HepG2 (cell line): ENCODE data around the gene GLT1D1. TPM values are rescaled to one million over a fixed set of nuclear protein-coding genes. Genes with fewer than 3 reads are reported as not detected.

Experiments used
- ATAC-seq: fragments of 200-7000 bp; cut with Tn5 transposase; 3 replicates; pipeline ENCODE4 v1.9.1; 2020; ENCODE audit warnings: mild to moderate bottlenecking, moderate library complexity
- BruUV-seq: library from RNA; stranded (reverse); fragments of 400-500 nt; replicated peaks from 2 replicates; lab custom pipeline; 2021; lab: Mats Ljungman, UMichigan
- CTCF ChIA-PET: fragments of 300-600 bp; formaldehyde crosslinking; extraction: SDS; loops from one replicate; lab custom pipeline; 2021; ENCODE audit warnings: low total read pairs, inconsistent platforms, low intra/inter-chr PET ratio; lab: Yijun Ruan, JAX
- POLR2A ChIA-PET: fragments of 350-600 bp; sonication (Branson Sonifier 250); formaldehyde crosslinking; loops from one replicate; lab custom pipeline; 2020; ENCODE audit warnings: antibody characterized with exemption, inconsistent platforms; lab: Yijun Ruan, JAX
- DNase-seq: peaks from one replicate; pipeline ENCODE4 v3.0.0-alpha.2; 2015; ENCODE audit warnings: low spot score
- FAIRE-seq: peaks from 3 replicates; lab custom pipeline; 2011; peaks lifted over from hg19 to GRCh38; lab: Jason Lieb, UNC
- H2AFZ ChIP-seq: one replicate; pipeline ENCODE4 v1.6.1; 2011; ENCODE audit warnings: low read length, inconsistent platforms
- H3K27ac ChIP-seq: fragments of 300-600 bp; 3 replicates; pipeline ENCODE4 v1.8.0; 2011; ENCODE audit warnings: mixed run types, mild to moderate bottlenecking, mixed read lengths, low read length, inconsistent platforms; ENCODE audit not compliant: insufficient read depth; ENCODE audit errors: extremely low read length
- H3K27me3 ChIP-seq, 2 experiments: fragments of 200-600 bp in 1 of 2; 2 replicates in 1 of 2; 3 replicates in 1 of 2; pipeline versions ENCODE4 v1.6.0 to v1.8.0; 2011; ENCODE audit warnings: low read length in 2 of 2, mild to moderate bottlenecking in 2 of 2, moderate library complexity in 2 of 2, inconsistent platforms in 1 of 2; ENCODE audit not compliant: insufficient read depth in 2 of 2, control insufficient read depth in 1 of 2
- H3K36me3 ChIP-seq, 2 experiments: fragments of 200-600 bp in 1 of 2; replicated peaks in 1 of 2; 2 replicates in 1 of 2; 3 replicates in 1 of 2; pipeline versions ENCODE4 v1.5.1 to v1.8.0; 2011; ENCODE audit warnings: low read length in 2 of 2, inconsistent platforms in 1 of 2; ENCODE audit not compliant: insufficient read depth in 2 of 2, control insufficient read depth in 1 of 2
- H3K4me1 ChIP-seq: 2 replicates; pipeline ENCODE4 v1.5.1; 2012; ENCODE audit warnings: low read length, inconsistent platforms; ENCODE audit not compliant: insufficient read depth
- H3K4me2 ChIP-seq: 2 replicates; pipeline ENCODE4 v1.6.0; 2011; ENCODE audit warnings: low read depth, low read length, inconsistent platforms
- H3K4me3 ChIP-seq, 3 experiments: fragments of 200-600 bp in 1 of 3; sonication (generic), shearing (Covaris generic) in 1 of 3; replicated peaks in 1 of 3; 2 replicates each; pipeline ENCODE4 v1.5.1; 2011 to 2016; ENCODE audit warnings: low read length in 3 of 3, inconsistent platforms in 2 of 3, low read depth in 2 of 3, mild to moderate bottlenecking in 2 of 3, control low read depth in 1 of 3, mixed read lengths in 1 of 3; ENCODE audit not compliant: insufficient read depth in 1 of 3
- H3K79me2 ChIP-seq: one replicate; pipeline ENCODE4 v1.6.1; 2011; ENCODE audit warnings: low read length, inconsistent platforms; ENCODE audit not compliant: insufficient read depth
- H3K9ac ChIP-seq: 2 replicates; pipeline ENCODE4 v1.6.0; 2011; ENCODE audit warnings: mild to moderate bottlenecking, low read depth, low read length, inconsistent platforms; ENCODE audit not compliant: insufficient read depth
- H3K9me3 ChIP-seq: 2 replicates; pipeline ENCODE4 v1.5.1; 2012; ENCODE audit warnings: mild to moderate bottlenecking, low read length
- H4K20me1 ChIP-seq: 2 replicates; pipeline ENCODE4 v1.6.0; 2011; ENCODE audit warnings: inconsistent platforms, mild to moderate bottlenecking, low read length, moderate library complexity; ENCODE audit not compliant: insufficient read depth
- ATAD3A ChIP-seq: sonication (generic); formaldehyde crosslinking; IDR thresholded peaks from 2 replicates; pipeline ENCODE4 v1.4.0; 2020; ENCODE audit warnings: missing genetic modification reagents
- BRCA1 ChIP-seq: sonication (generic); formaldehyde crosslinking; IDR thresholded peaks from 2 replicates; pipeline ENCODE4 v1.4.0; 2020; ENCODE audit warnings: missing genetic modification reagents
- EEA1 ChIP-seq: sonication (generic); formaldehyde crosslinking; IDR thresholded peaks from 2 replicates; pipeline ENCODE4 v1.5.1; 2020; ENCODE audit warnings: mild to moderate bottlenecking, missing genetic modification reagents, borderline replicate concordance
- IKZF4 ChIP-seq: sonication (generic); formaldehyde crosslinking; IDR thresholded peaks from 2 replicates; pipeline ENCODE4 v1.5.1; 2020; ENCODE audit warnings: borderline replicate concordance, mild to moderate bottlenecking, low read depth, missing genetic modification reagents; ENCODE audit errors: not compliant biosample characterization
- KAT7 ChIP-seq: IDR thresholded peaks from 2 replicates; pipeline ENCODE4 v1.6.1; 2018; ENCODE audit warnings: borderline replicate concordance, missing compliant biosample characterization
- TCF7L2 ChIP-seq: IDR thresholded peaks from 2 replicates; pipeline ENCODE4 v1.6.1; 2011; ENCODE audit warnings: mild to moderate bottlenecking, low read depth, low read length, moderate library complexity
- ZKSCAN8 ChIP-seq: IDR thresholded peaks from 2 replicates; pipeline ENCODE4 v1.6.1; 2016; ENCODE audit warnings: borderline replicate concordance, missing genetic modification reagents, missing compliant biosample characterization
- ZNF124 ChIP-seq: sonication (generic); formaldehyde crosslinking; IDR thresholded peaks from 2 replicates; pipeline ENCODE4 v1.4.0; 2020; ENCODE audit warnings: missing genetic modification reagents
- ZNF318 ChIP-seq: sonication (generic); formaldehyde crosslinking; IDR thresholded peaks from 2 replicates; pipeline ENCODE4 v1.4.0; 2020; ENCODE audit warnings: mild to moderate bottlenecking, missing genetic modification reagents
- ZNF556 ChIP-seq: sonication (generic); formaldehyde crosslinking; IDR thresholded peaks from 2 replicates; pipeline ENCODE4 v1.4.0; 2020; ENCODE audit warnings: mild to moderate bottlenecking, missing genetic modification reagents, borderline replicate concordance
- ZNF777 ChIP-seq: sonication (generic); formaldehyde crosslinking; IDR thresholded peaks from 2 replicates; pipeline ENCODE4 v1.4.0; 2020; ENCODE audit warnings: missing genetic modification reagents
- WGBS: methylation state at CpG from one replicate; pipeline ENCODE4 v1.1.6; 2017; ENCODE audit warnings: low lambda C conversion rate; 5-methylcytosine and 5-hydroxymethylcytosine counted together
- in situ Hi-C: cut with HindIII; loops from 2 replicates; pipeline ENCODE4 v1.10.0; 2017; ENCODE audit warnings: low pct_unique_long_range_greater_than_20kb; ENCODE audit not compliant: extremely low pct_ligation_motif_present
- intact Hi-C: fragments of 100-400 bp; cut with micrococcal nuclease; formaldehyde crosslinking; loops from one replicate; pipeline ENCODE4 v1.10.0; 2022; ENCODE audit not compliant: unreplicated experiment
- polyA plus RNA-seq, 8 experiments: library from polyadenylated mRNA; depleted of rRNA in 3 of 8; stranded (reverse) in 7 of 8; unstranded in 1 of 8; fragments of >200 nt; fragmentation: Illumina TruSeq in 4 of 8; extraction: Trizol in 4 of 8; gene quantifications; 2 replicates each; pipeline versions ENCODE4 v1.2.1 to v1.2.3, GENCODE V29; 2011 to 2016; ENCODE audit warnings: low read depth in 4 of 8, missing spikeins in 1 of 8, mixed read lengths in 1 of 8; ENCODE audit not compliant: insufficient read depth in 1 of 8
- total RNA-seq, 5 experiments: library from RNA; depleted of rRNA; stranded (reverse); fragments of >200 nt; fragmentation: Illumina TruSeq; extraction: Trizol; gene quantifications; 2 replicates each; pipeline ENCODE4 v1.2.3, GENCODE V29; 2016; ENCODE audit warnings: low read depth in 1 of 5

GLT1D1 gene
- total and polyA plus RNA-seq, 2 of the 13 experiments (the other 11 are each of a cell fraction or from before 2014, with no cell fraction given), result 0.09 to 0.17 TPM

GRCh38 chr12:128914908-128915563 is 61.8 kb downstream of the GLT1D1 start:
- CTCF ChIA-PET, result no interaction called here
- Histone ChIP-seq H3K79me2 (no peaks in the 10 kb centered on the region), H4K20me1 (no peaks in the 10 kb centered on the region), H3K27ac (no peak overlapping the region), H3K4me1 (peaks cover under 1% of the 10 kb centered on the region; the same call in 1 of the 2 replicates), H3K36me3 (no peaks in the 10 kb centered on the region; a peak in 1 of 5 replicates), H3K9me3 (no peaks in the 10 kb centered on the region), H2AFZ (no peak overlapping the region), H3K4me2 (no peak overlapping the region), H3K9ac (no peak overlapping the region), H3K27me3 (no peaks in the 10 kb centered on the region; a peak in 1 of 5 replicates), H3K4me3 (no peak overlapping the region)
- 43% methylated on average over 11 of the region's 11 CpGs for WGBS
- intact Hi-C loops (no loop called here), in situ Hi-C loops (no loop called here)
- TF ChIP-seq EEA1 (no peak), ZNF777 (CRISPR knock-in tag) (no peak), ZNF556 (CRISPR knock-in tag) (no peak), KAT7 (CRISPR knock-in tag) (no peak), ZNF124 (CRISPR knock-in tag) (no peak)
- no TSS peak for BruUV-seq
- DNase-seq (no peak), FAIRE-seq (no peak), ATAC-seq (no peak)
- POLR2A ChIA-PET, result no interaction called here

DNA sequence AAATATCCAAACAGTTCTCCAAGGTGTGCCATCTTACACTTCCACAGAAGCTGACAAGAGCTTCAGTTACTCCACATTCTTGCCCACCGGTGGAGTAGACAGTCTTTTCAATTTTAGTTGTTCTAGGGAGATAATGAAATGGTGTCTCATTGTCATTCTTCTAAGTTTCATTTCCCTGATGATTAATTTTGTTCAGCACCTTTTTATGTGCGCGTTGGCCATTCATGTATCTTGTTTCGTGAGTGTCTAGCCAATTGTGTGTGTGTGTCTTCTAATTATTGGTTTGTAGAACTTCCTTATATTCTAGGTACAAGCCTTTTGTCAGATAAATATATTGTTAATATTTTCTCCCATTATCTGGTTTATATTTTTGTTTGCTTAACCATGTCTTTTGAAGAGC is 63.1 kb downstream of the GLT1D1 start:
- H3K4me3 ChIP-seq, result no peak overlapping the region
- H3K4me1 ChIP-seq, result no peaks in the 10 kb centered on the region
- ChIA-PET CTCF (no interaction called here), POLR2A (no interaction called here)
- no peak overlapping the region for H2AFZ ChIP-seq
- no peaks in the 10 kb centered on the region; a peak in 1 of 5 replicates for H3K36me3 ChIP-seq
- no TSS peak for BruUV-seq
- in situ Hi-C loops, result no loop called here
- H3K27me3 ChIP-seq, result no peaks in the 10 kb centered on the region; a peak in 1 of 5 replicates
- H3K9ac ChIP-seq, result no peak overlapping the region
- no peak for ATAC-seq
- H3K4me2 ChIP-seq, result no peak overlapping the region
- FAIRE-seq, result no peak
- H3K9me3 ChIP-seq, result no peaks in the 10 kb centered on the region
- H4K20me1 ChIP-seq, result no peaks in the 10 kb centered on the region
- no peaks in the 10 kb centered on the region for H3K79me2 ChIP-seq
- intact Hi-C loops, result no loop called here
- no peak overlapping the region for H3K27ac ChIP-seq
- no peak for DNase-seq
- WGBS, result 64% methylated on average over 4 of the region's 4 CpGs
- TF ChIP-seq ATAD3A (CRISPR knock-in tag) (no peak), ZKSCAN8 (CRISPR knock-in tag) (no peak), ZNF318 (no peak), TCF7L2 (no peak), BRCA1 (CRISPR knock-in tag) (no peak), IKZF4 (no peak)
